IPS-18c (cell line): Measurements from ENCODE around the gene CYP51A1.

Experiments
- H3K4me3 ChIP-seq: 2 replicates; pipeline ENCODE4 v1.7.0; 2013; ENCODE audit warnings: low read depth, mild to moderate bottlenecking, low read length, moderate library complexity; ENCODE audit not compliant: insufficient read depth
- H3K9me3 ChIP-seq: one replicate; pipeline ENCODE4 v1.6.1; 2013; ENCODE audit warnings: mild to moderate bottlenecking, low read length, moderate library complexity; ENCODE audit not compliant: control insufficient read depth, insufficient read depth

The CYP51A1 gene

GRCh38 chr7:92072708-92073107 is 61.6 kb downstream of the CYP51A1 start:
- no peak overlapping the region for H3K4me3 ChIP-seq

GRCh38 chr7:92072121-92072520 is 62.2 kb downstream of the CYP51A1 start:
- Histone ChIP-seq H3K9me3 (no peaks in the 10 kb centered on the region), H3K4me3 (no peak overlapping the region)

More at GRCh38 chr7:92072708-92073107, 61.6 kb downstream of the CYP51A1 start:
- H3K9me3 ChIP-seq = no peaks in the 10 kb centered on the region

GRCh38 chr7:92071032-92071431 is 63.2 kb downstream of the CYP51A1 start:
- H3K9me3 ChIP-seq = no peaks in the 10 kb centered on the region

GRCh38 chr7:92064438-92065029 is 69.7 kb downstream of the CYP51A1 start:
- H3K9me3 ChIP-seq = no peaks in the 10 kb centered on the region

More at GRCh38 chr7:92071032-92071431, 63.2 kb downstream of the CYP51A1 start:
- H3K4me3 ChIP-seq = no peak overlapping the region

More at GRCh38 chr7:92064438-92065029, 69.7 kb downstream of the CYP51A1 start:
- no peak overlapping the region for H3K4me3 ChIP-seq
